Measurements from ENCODE around the gene GREB1. TPM values are rescaled to one million over a fixed set of nuclear protein-coding genes. Genes with fewer than 3 reads are reported as not detected.

GREB1 gene
- polyA plus RNA-seq, 1 of the 3 experiments (the other 2 are of a cell fraction) = 2.9 TPM

- WGBS (ENCODE audit: low lambda C conversion rate) = 86% methylated on average over 10 of the region's 10 CpGs
- H3K4me3 ChIP-seq (ENCODE audit: low read depth in 2 of 2, low read length in 1 of 2) = no peak overlapping the region
- H3K4me1 ChIP-seq (ENCODE audit: control insufficient read depth in 1 of 2, insufficient read depth in 2 of 2, low read depth in 1 of 2, low read length in 1 of 2) = no peaks in the 10 kb centered on the region; a peak in 1 of 4 replicates
- H4K20me1 ChIP-seq (ENCODE audit: insufficient read depth) = no peaks in the 10 kb centered on the region
- H3K9ac ChIP-seq = no peak overlapping the region
- no peaks in the 10 kb centered on the region for H3K9me2 ChIP-seq
- DNase-seq = no peak
- H3K27ac ChIP-seq (ENCODE audit: low read depth in 2 of 2, low read length in 1 of 2) = no peak overlapping the region
- no peak overlapping the region for H3K4me2 ChIP-seq
- no peaks in the 10 kb centered on the region for H3K27me3 ChIP-seq (ENCODE audit: insufficient read depth)
- ChIA-PET POLR2A (no interaction called here), CTCF (interaction anchor here (1.9 to 14.7 kb wide), 3 partner anchors 56 to 94 kb away, joined by 5 to 708 read pairs (median 170); no protein-coding TSS in a partner anchor)
- H3K79me2 ChIP-seq (ENCODE audit: insufficient read depth) = no peaks in the 10 kb centered on the region
- no peak overlapping the region for H2AFZ ChIP-seq (ENCODE audit: low read depth)
- H3K36me3 ChIP-seq (replicated peaks in 1 of 2; ENCODE audit: control insufficient read depth in 1 of 2, insufficient read depth in 2 of 2, low read length in 1 of 2) = peaks cover 0 to 5% of the 10 kb centered on the region in 2 experiments
- no peaks in the 10 kb centered on the region for H3K9me3 ChIP-seq
- no peaks in the 10 kb centered on the region for H3F3A ChIP-seq (replicated peaks; ENCODE audit: insufficient read depth)
- TF ChIP-seq CTCF (IDR thresholded peaks at IDR 0.05) (no peak), YY1 (IDR thresholded peaks at IDR 0.05; ENCODE audit: low read depth) (no peak), MXI1 (IDR thresholded peaks at IDR 0.05; ENCODE audit: low read depth, low read length) (no peak), EZH2phosphoT487 (IDR thresholded peaks at IDR 0.05; ENCODE audit: borderline replicate concordance, low read depth) (no peak), TCF12 (IDR thresholded peaks at IDR 0.05) (no peak), POLR2AphosphoS5 (IDR thresholded peaks at IDR 0.05; ENCODE audit: low read depth, low read length) (no peak)
Observed at GRCh38 chr2:11576398-11576797, 42.6 kb downstream of the GREB1 start.

- H3K4me2 ChIP-seq = no peak overlapping the region
- H3K9ac ChIP-seq = no peak overlapping the region
- ChIA-PET POLR2A (no interaction called here), CTCF (interaction anchor here (1.1 to 14.7 kb wide), 5 partner anchors 9 to 95 kb away, joined by 3 to 708 read pairs (median 170); no protein-coding TSS in a partner anchor)
- no peaks in the 10 kb centered on the region for H3K9me2 ChIP-seq
- no peak overlapping the region for H3K4me3 ChIP-seq (ENCODE audit: low read depth in 2 of 2, low read length in 1 of 2)
- H3K4me1 ChIP-seq (ENCODE audit: control insufficient read depth in 1 of 2, insufficient read depth in 2 of 2, low read depth in 1 of 2, low read length in 1 of 2) = no peaks in the 10 kb centered on the region; a peak in 1 of 4 replicates
- no peaks in the 10 kb centered on the region for H3F3A ChIP-seq (replicated peaks; ENCODE audit: insufficient read depth)
- TF ChIP-seq NFIC (IDR thresholded peaks at IDR 0.05; ENCODE audit: borderline replicate concordance) = no peak
- TF ChIP-seq NRF1 (IDR thresholded peaks at IDR 0.05; ENCODE audit: low read depth, low read length) = no peak
- no peak for TF ChIP-seq YY1 (IDR thresholded peaks at IDR 0.05; ENCODE audit: low read depth)
- no peak for TF ChIP-seq IRF3 (IDR thresholded peaks at IDR 0.05; ENCODE audit: low read depth, low read length)
- no peak for TF ChIP-seq CTCF (IDR thresholded peaks at IDR 0.05)
- TF ChIP-seq GABPA (IDR thresholded peaks at IDR 0.05; ENCODE audit: low read depth) = no peak
- TF ChIP-seq FOXJ3 (CRISPR knock-in tag; IDR thresholded peaks at IDR 0.05) = no peak
- no peak for TF ChIP-seq TCF12 (IDR thresholded peaks at IDR 0.05)
- TF ChIP-seq RAD21 (IDR thresholded peaks at IDR 0.05; ENCODE audit: low read length) = no peak
- no peak for TF ChIP-seq TAF1 (IDR thresholded peaks at IDR 0.05; ENCODE audit: borderline replicate concordance, low read depth, low read length)
- no peak for TF ChIP-seq PBX3 (IDR thresholded peaks at IDR 0.05)
- TF ChIP-seq MEF2A (IDR thresholded peaks at IDR 0.05; ENCODE audit: borderline replicate concordance, low read depth) = no peak
- no peak overlapping the region; a peak in 1 of 4 replicates for H3K27ac ChIP-seq (ENCODE audit: low read depth in 2 of 2, low read length in 1 of 2)
- H2AFZ ChIP-seq (ENCODE audit: low read depth) = no peak overlapping the region
- no peaks in the 10 kb centered on the region for H4K20me1 ChIP-seq (ENCODE audit: insufficient read depth)
- no peaks in the 10 kb centered on the region for H3K9me3 ChIP-seq
- DNase-seq = no peak
- H3K79me2 ChIP-seq (ENCODE audit: insufficient read depth) = no peaks in the 10 kb centered on the region
- H3K27me3 ChIP-seq (ENCODE audit: insufficient read depth) = no peaks in the 10 kb centered on the region
- peaks cover 0 to 5% of the 10 kb centered on the region in 2 experiments for H3K36me3 ChIP-seq (replicated peaks in 1 of 2; ENCODE audit: control insufficient read depth in 1 of 2, insufficient read depth in 2 of 2, low read length in 1 of 2)
- 88% methylated on average over 14 of the region's 14 CpGs for WGBS (ENCODE audit: low lambda C conversion rate)
Observed at GRCh38 chr2:11577101-11577883, 43.4 kb downstream of the GREB1 start.
